Pons (tissue), 1 donor: Measurements from ENCODE around the gene TMEM52.

Experiments
- DNase-seq: peaks from one replicate; pipeline ENCODE4 v3.0.0-alpha.2; 2016; ENCODE audit warnings: low spot score

TMEM52 gene

DNA sequence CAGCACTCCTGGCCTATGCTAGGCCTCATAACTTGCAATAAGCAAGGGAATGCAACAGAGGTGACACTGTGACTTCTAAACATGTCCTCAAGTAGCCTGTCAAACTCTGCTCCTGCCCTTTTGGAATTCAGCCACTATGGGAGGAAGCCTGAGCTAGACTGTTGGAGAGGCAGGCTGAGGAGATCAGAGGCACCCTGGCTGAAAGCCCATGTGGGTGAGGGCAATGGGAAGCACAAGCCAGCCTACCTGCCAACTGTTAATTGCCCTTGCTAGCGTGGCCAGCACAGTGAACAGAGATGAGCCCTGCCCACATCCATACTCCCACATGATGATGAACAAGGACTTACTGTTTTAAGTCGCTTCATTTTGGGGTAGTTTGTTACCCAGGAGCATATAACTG, 45.9 kb downstream of the TMEM52 start:
- no peak for DNase-seq

DNA sequence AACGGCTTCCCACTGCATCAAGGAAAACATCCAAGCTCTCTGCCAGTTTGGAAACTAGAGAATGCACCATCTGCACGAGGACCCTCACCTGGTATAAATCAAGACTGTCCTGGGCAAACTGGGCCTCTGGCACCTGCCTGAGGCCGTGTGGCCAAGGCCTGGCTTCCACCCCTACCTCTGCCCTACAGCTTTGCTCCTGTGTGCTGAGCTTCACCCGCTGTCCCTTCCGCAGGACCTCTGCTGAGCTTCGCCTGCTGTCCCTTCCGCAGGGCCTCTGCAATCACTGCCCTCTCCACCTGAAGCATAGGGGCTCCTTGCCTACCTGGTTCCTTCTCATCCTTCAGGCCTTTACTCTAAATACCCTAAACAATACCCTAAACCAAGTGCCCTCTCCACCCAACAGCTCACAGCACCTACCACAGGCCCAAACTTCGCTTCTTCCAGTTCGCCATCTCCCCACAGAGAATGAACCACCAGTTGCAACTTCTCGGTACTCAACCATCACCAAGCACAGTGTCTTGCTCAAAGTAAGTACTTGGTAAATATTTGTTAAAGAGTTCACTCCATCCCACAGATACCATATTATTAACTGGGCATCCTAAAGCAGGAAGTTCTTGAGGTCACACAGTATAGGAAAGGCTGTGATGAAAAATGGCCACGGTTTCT, 46.6 kb downstream of the TMEM52 start:
- DNase-seq: no peak

GRCh38 chr1:1869469-1869868, 49.6 kb downstream of the TMEM52 start:
- no peak for DNase-seq
